GM12892 (cell line): Measurements from ENCODE around the gene DPY30.

Source experiments
- DNase-seq: peaks from one replicate; pipeline ENCODE4 v3.0.0; 2011; ENCODE audit not compliant: insufficient read length
- FAIRE-seq: peaks from 2 replicates; lab custom pipeline; 2011; peaks lifted over from hg19 to GRCh38; lab: Jason Lieb, UNC
- POLR2A ChIP-seq: IDR thresholded peaks from 2 replicates; pipeline ENCODE4 v1.6.1; 2011; ENCODE audit warnings: low read depth, low read length, control low read depth
- POLR2AphosphoS5 ChIP-seq: IDR thresholded peaks from 2 replicates; pipeline ENCODE4 v1.6.1; 2011; ENCODE audit warnings: low read depth, low read length, control low read depth
- TAF1 ChIP-seq: IDR thresholded peaks from 2 replicates; pipeline ENCODE4 v1.6.1; 2011; ENCODE audit warnings: low read depth, mild to moderate bottlenecking, control low read depth, low read length, borderline replicate concordance

DPY30 gene

GRCh38 chr2:32005371-32005976, 34.1 kb downstream of the DPY30 start:
- FAIRE-seq (no peak), DNase-seq (no peak)
- no peak for TF ChIP-seq POLR2AphosphoS5
- TF ChIP-seq POLR2A = no peak
- no peak for TF ChIP-seq TAF1

DNA sequence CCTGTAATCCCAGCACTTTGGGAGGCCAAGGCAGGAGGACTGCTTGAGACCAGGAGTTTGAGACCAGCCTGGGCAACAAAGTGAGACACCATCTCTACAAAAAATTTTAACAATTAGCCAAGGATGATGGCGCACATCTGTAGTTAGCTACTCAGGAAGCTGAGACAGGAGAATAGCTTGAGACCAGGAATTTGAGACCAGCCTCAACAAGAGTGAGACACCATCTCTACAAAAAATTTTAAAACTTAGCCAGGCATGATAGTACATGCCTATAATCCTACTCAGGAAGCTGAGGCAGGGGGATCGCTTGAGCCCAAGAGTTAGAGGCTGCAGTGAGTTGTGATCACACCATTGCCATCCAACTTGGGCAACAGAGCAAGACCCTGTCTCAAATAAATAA, 35.8 kb downstream of the DPY30 start:
- no peak for TF ChIP-seq POLR2AphosphoS5
- TF ChIP-seq POLR2A = no peak
- no peak for TF ChIP-seq TAF1
- FAIRE-seq (no peak), DNase-seq (no peak)

DNA sequence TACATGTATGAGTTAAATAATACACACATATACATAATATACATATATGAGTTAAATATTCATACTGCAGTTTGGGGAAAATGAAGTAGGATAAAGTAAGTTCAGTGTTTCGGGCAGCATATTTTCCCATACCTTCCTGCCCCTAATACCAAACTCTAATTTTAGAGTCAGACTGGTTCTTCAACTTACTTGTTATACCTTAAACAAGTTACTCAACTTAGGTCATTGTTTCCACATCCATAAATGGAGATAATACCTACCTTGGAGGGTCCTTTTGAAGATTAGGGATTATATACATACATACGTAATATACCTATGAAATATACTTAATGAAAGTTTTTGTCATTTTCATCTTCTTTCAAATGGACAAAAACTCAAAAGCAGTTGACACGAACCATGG, 37.2 kb downstream of the DPY30 start:
- DNase-seq (no peak), FAIRE-seq (no peak)
- TF ChIP-seq POLR2AphosphoS5 = no peak
- no peak for TF ChIP-seq TAF1
- TF ChIP-seq POLR2A = no peak

DNA sequence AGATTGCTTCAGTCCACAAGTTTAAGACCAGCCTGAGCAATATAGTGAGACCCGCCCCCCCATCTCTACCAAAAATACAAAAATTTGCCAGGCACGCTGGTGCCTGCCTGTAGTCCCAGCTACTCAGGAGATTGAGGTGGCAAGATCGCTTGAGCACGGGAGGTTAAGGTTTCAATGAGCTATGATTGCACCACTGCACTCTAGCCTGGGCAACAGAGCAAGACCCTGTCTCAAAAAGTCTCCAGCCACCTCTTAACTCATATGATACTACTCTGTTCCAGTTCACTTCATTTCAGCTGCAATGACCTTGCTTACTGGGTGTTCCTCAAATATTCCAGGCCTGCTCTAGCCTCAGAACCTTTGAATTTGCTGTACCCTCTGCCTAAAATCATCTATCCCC, 40.2 kb downstream of the DPY30 start:
- TF ChIP-seq TAF1 (no peak), POLR2AphosphoS5 (no peak), POLR2A (no peak)
- DNase-seq (no peak), FAIRE-seq (no peak)

- FAIRE-seq = no peak
- TF ChIP-seq POLR2A = no peak
- no peak for TF ChIP-seq TAF1
- TF ChIP-seq POLR2AphosphoS5 = no peak
- DNase-seq = no peak
Measured at GRCh38 chr2:31998731-31999383, 40.7 kb downstream of the DPY30 start.

DNA sequence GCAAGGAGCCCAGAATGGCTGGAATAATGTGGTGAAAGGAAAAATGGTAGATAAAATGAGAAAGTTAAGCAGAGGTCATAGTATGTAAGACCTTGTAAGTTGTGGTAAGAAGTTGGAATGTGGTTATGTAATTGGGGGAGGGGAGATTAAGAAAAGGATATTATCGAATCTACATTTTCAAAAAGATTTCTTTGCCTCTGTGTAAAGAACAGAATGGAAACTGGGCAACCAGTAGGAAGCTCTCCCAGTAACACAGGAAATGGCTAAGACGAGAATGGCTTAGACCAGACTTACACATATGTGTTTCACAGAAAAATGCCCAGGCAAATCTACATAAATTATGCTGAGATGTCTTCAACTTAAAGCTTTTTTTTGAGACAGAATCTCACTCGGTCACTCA, 42.0 kb downstream of the DPY30 start:
- TF ChIP-seq TAF1 (no peak), POLR2A (no peak), POLR2AphosphoS5 (no peak)
- FAIRE-seq (no peak), DNase-seq (no peak)

DNA sequence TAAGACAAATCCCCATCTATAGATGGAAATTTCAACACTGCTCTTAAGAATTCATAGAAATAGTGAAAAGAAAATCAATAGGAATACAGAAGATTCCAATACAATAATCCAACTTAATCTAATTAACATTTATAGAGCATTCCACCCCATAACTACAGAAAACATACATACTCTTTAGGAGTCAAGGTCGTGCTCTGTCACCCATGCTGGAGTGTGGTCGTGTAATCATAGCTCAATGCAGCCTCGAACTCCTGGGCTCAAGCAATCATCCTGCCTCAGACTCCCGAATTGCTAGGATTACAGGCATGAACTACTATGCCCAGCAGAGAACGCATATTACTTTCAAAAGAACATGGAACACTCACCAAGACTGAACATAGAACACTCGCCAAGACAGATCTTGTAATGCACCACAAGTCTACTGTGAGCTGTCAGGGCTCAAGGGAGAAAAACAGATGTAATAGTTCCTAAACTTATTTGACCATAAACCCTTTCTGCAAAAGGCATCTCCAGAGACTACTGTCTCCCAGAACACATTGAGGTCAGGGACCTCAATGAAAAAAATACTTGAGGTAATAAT, 42.9 kb downstream of the DPY30 start:
- TF ChIP-seq POLR2A = no peak
- TF ChIP-seq POLR2AphosphoS5 = no peak
- TF ChIP-seq TAF1 = no peak
- DNase-seq (no peak), FAIRE-seq (no peak)

GRCh38 chr2:31992934-31993333, 46.7 kb downstream of the DPY30 start:
- TF ChIP-seq TAF1 = no peak
- no peak for TF ChIP-seq POLR2A
- TF ChIP-seq POLR2AphosphoS5 = no peak
- no peak for DNase-seq
- no peak for FAIRE-seq

GRCh38 chr2:31992025-31992579, 47.5 kb downstream of the DPY30 start:
- DNase-seq (no peak), FAIRE-seq (no peak)
- TF ChIP-seq POLR2A = no peak
- no peak for TF ChIP-seq POLR2AphosphoS5
- TF ChIP-seq TAF1 = no peak

DNA sequence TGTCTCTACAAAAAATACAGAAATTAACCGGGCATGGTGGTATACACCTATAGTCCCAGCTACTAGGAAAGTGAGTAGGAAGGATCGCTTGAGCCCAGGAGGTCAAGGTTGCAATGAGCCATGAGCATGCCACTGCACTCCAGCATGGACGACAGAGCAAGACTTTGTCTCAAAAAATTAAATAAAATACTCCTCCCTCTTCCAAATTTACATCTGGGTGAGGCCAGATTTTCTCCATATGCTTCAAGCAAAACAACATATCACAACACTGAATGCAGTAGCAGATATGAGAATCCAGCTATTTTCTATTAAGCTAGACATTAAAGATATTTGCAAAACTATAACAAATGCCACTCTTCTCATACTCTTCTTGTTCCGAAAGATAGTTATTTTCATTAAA, 49.7 kb downstream of the DPY30 start:
- no peak for TF ChIP-seq POLR2A
- TF ChIP-seq POLR2AphosphoS5 = no peak
- no peak for TF ChIP-seq TAF1
- no peak for FAIRE-seq
- DNase-seq = no peak

GRCh38 chr2:31987454-31988220, 52.0 kb downstream of the DPY30 start:
- DNase-seq (no peak), FAIRE-seq (no peak)
- TF ChIP-seq TAF1 = no peak
- no peak for TF ChIP-seq POLR2A
- no peak for TF ChIP-seq POLR2AphosphoS5

GRCh38 chr2:31986906-31987305, 52.7 kb downstream of the DPY30 start:
- DNase-seq (no peak), FAIRE-seq (peak; percentile 38)
- no peak for TF ChIP-seq POLR2AphosphoS5
- no peak for TF ChIP-seq TAF1
- no peak for TF ChIP-seq POLR2A
